Activated naive CD8-positive, alpha-beta T cell (primary cell): Measurements from ENCODE around the gene HS1BP3.

Experiments
- H3K27ac Mint-ChIP-seq: one replicate; pipeline ENCODE4 v1.8.0; 2021; ENCODE audit warnings: mixed read lengths
- H3K27me3 Mint-ChIP-seq: one replicate; pipeline ENCODE4 v1.8.0; 2021; ENCODE audit warnings: mixed read lengths
- H3K36me3 Mint-ChIP-seq: one replicate; pipeline ENCODE4 v1.8.0; 2021; ENCODE audit warnings: mixed read lengths
- H3K4me1 Mint-ChIP-seq: one replicate; pipeline ENCODE4 v1.8.0; 2021; ENCODE audit warnings: low read depth, mixed read lengths
- H3K4me3 Mint-ChIP-seq: one replicate; pipeline ENCODE4 v1.8.0; 2021; ENCODE audit warnings: mild to moderate bottlenecking, mixed read lengths
- H3K9me3 Mint-ChIP-seq: one replicate; pipeline ENCODE4 v1.8.0; 2021; ENCODE audit warnings: low read depth, mixed read lengths

The HS1BP3 gene

GRCh38 chr2:20569464-20570223 lies 81.3 kb downstream of the HS1BP3 start:
- Mint-ChIP-seq H3K36me3 (no peaks in the 10 kb centered on the region), H3K4me3 (no peak overlapping the region), H3K4me1 (no peaks in the 10 kb centered on the region), H3K27me3 (no peaks in the 10 kb centered on the region), H3K9me3 (no peaks in the 10 kb centered on the region), H3K27ac (no peak overlapping the region)

GRCh38 chr2:20568501-20569463 lies 82.1 kb downstream of the HS1BP3 start:
- Mint-ChIP-seq H3K27me3 (no peaks in the 10 kb centered on the region), H3K9me3 (no peaks in the 10 kb centered on the region), H3K4me1 (no peaks in the 10 kb centered on the region), H3K4me3 (no peak overlapping the region), H3K27ac (no peak overlapping the region), H3K36me3 (no peaks in the 10 kb centered on the region)

DNA sequence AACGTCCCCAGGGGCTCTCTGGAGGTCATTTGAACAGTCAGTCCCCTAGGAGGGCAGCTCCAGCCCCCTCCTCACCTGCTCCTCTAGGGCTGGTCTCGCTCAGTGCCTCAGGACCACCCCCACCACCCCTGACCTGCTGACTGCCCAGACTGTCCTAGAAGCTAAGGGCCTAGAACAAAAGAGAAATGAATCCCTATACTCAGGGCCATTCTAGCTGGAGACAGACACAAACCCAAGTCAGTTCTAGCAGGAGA lies 83.0 kb downstream of the HS1BP3 start:
- no peak overlapping the region for H3K4me3 Mint-ChIP-seq
- H3K27ac Mint-ChIP-seq, result no peak overlapping the region
- no peaks in the 10 kb centered on the region for H3K9me3 Mint-ChIP-seq
- H3K27me3 Mint-ChIP-seq, result no peaks in the 10 kb centered on the region
- H3K36me3 Mint-ChIP-seq, result no peaks in the 10 kb centered on the region
- H3K4me1 Mint-ChIP-seq, result no peaks in the 10 kb centered on the region
